H1 (cell line): Measurements from ENCODE around the gene EIF4A2. TPM values are rescaled to one million over a fixed set of nuclear protein-coding genes. Genes with fewer than 3 reads are reported as not detected.

ENCODE experiments used
- CTCF ChIA-PET: fragments of 300-600 bp; sonication (Branson Sonifier 250); formaldehyde crosslinking; loops from one replicate; lab custom pipeline; 2021; ENCODE audit not compliant: partially characterized antibody; lab: Charles Lee
- POLR2A ChIA-PET: fragments of 300-600 bp; sonication (Branson Sonifier 250); formaldehyde crosslinking; loops from one replicate; lab custom pipeline; 2021; ENCODE audit warnings: inconsistent platforms; ENCODE audit not compliant: partially characterized antibody; lab: Charles Lee
- DNase-seq, 2 experiments: peaks; one replicate each; pipeline versions ENCODE4 v3.0.0 to v3.0.0-alpha.2; 2010 to 2022; ENCODE audit warnings: low spot score in 2 of 2, low read depth in 1 of 2, mixed read lengths in 1 of 2
- FAIRE-seq: peaks from 2 replicates; lab custom pipeline; 2011; peaks lifted over from hg19 to GRCh38; lab: Jason Lieb, UNC
- H2AFZ ChIP-seq: 2 replicates; pipeline ENCODE4 v1.8.1; 2012; ENCODE audit warnings: low read length, inconsistent platforms
- H2AK5ac ChIP-seq: 2 replicates; pipeline ENCODE4 v1.6.1; 2013; ENCODE audit warnings: low read depth, low read length
- H2BK120ac ChIP-seq: replicated peaks from 2 replicates; pipeline ENCODE3; 2013; ENCODE audit warnings: low read depth, low read length, inconsistent platforms
- H2BK12ac ChIP-seq: 2 replicates; pipeline ENCODE4 v1.6.1; 2013; ENCODE audit warnings: low read depth, low read length
- H2BK15ac ChIP-seq: 2 replicates; pipeline ENCODE4 v1.6.1; 2013; ENCODE audit warnings: low read length
- H2BK20ac ChIP-seq: 2 replicates; pipeline ENCODE4 v1.6.1; 2013; ENCODE audit warnings: low read length
- H2BK5ac ChIP-seq: 2 replicates; pipeline ENCODE4 v1.6.1; 2013; ENCODE audit warnings: low read depth, low read length
- H3K14ac ChIP-seq: 2 replicates; pipeline ENCODE4 v1.6.1; 2013; ENCODE audit warnings: inconsistent platforms; ENCODE audit not compliant: insufficient read length
- H3K18ac ChIP-seq: 2 replicates; pipeline ENCODE4 v1.6.1; 2013; ENCODE audit warnings: low read length; ENCODE audit errors: extremely low read depth
- H3K23ac ChIP-seq: 2 replicates; pipeline ENCODE4 v1.6.1; 2013; ENCODE audit warnings: inconsistent platforms; ENCODE audit not compliant: insufficient read length
- H3K23me2 ChIP-seq: 2 replicates; pipeline ENCODE4 v1.6.1; 2013; ENCODE audit warnings: low read depth, low read length
- H3K27ac ChIP-seq: 2 replicates; pipeline ENCODE4 v1.6.1; 2011; ENCODE audit warnings: low read depth, low read length, inconsistent platforms
- H3K27me3 ChIP-seq, 4 experiments: replicated peaks in 1 of 4; 1 replicate in 1 of 4; 2 replicates in 3 of 4; pipeline versions ENCODE4 v1.6.1 to v1.8.1; 2011 to 2013; ENCODE audit warnings: low read length in 3 of 4, mild to moderate bottlenecking in 3 of 4, inconsistent platforms in 2 of 4, mixed read lengths in 2 of 4, moderate library complexity in 1 of 4; ENCODE audit not compliant: control insufficient read depth in 3 of 4, insufficient read depth in 3 of 4; ENCODE audit errors: extremely low read depth in 1 of 4
- H3K36me3 ChIP-seq, 4 experiments: 2 replicates each; pipeline versions ENCODE4 v1.6.1 to v1.8.1; 2011 to 2013; ENCODE audit warnings: mild to moderate bottlenecking in 4 of 4, low read length in 3 of 4, moderate library complexity in 2 of 4, control low read depth in 1 of 4, inconsistent platforms in 1 of 4; ENCODE audit not compliant: insufficient read depth in 4 of 4, control insufficient read depth in 2 of 4
- H3K4ac ChIP-seq: replicated peaks from 2 replicates; pipeline ENCODE3; 2013; ENCODE audit warnings: low read length, low read depth, mixed read lengths, inconsistent platforms; ENCODE audit not compliant: insufficient read length
- H3K4me1 ChIP-seq, 4 experiments: replicated peaks in 1 of 4; 1 replicate in 1 of 4; 2 replicates in 3 of 4; pipeline versions ENCODE4 v1.6.1 to v1.8.1; 2011 to 2013; ENCODE audit warnings: low read length in 3 of 4, inconsistent platforms in 2 of 4, mixed read lengths in 1 of 4; ENCODE audit not compliant: insufficient read depth in 4 of 4, control insufficient read depth in 3 of 4
- H3K4me2 ChIP-seq, 2 experiments: 2 replicates each; pipeline versions ENCODE4 v1.6.1 to v1.8.1; 2011 to 2013; ENCODE audit warnings: low read depth in 2 of 2, low read length in 2 of 2, control low read depth in 1 of 2, inconsistent platforms in 1 of 2, mild to moderate bottlenecking in 1 of 2; ENCODE audit not compliant: insufficient read depth in 1 of 2
- H3K4me3 ChIP-seq, 4 experiments: fragments of 200-600, 300-600 bp in 1 of 4; sonication (generic), shearing (Covaris generic), sonication (Bioruptor Twin) in 1 of 4; 2 replicates each; pipeline versions ENCODE4 v1.5.1 to v1.8.1; 2011 to 2016; ENCODE audit warnings: low read length in 4 of 4, low read depth in 3 of 4, control low read depth in 2 of 4, inconsistent platforms in 2 of 4, mild to moderate bottlenecking in 2 of 4, mixed read lengths in 1 of 4, moderate library complexity in 1 of 4; ENCODE audit not compliant: insufficient read depth in 2 of 4; ENCODE audit errors: extremely low read depth in 1 of 4
- H3K56ac ChIP-seq: replicated peaks from 2 replicates; pipeline ENCODE3; 2013; ENCODE audit warnings: low read depth, mild to moderate bottlenecking, mixed read lengths, low read length, inconsistent platforms; ENCODE audit not compliant: insufficient read length
- H3K79me1 ChIP-seq: 2 replicates; pipeline ENCODE4 v1.6.1; 2013; ENCODE audit warnings: low read depth, low read length, control low read depth
- H3K79me2 ChIP-seq, 2 experiments: 2 replicates each; pipeline versions ENCODE4 v1.6.1 to v1.8.1; 2012 to 2013; ENCODE audit warnings: low read length in 2 of 2, mild to moderate bottlenecking in 2 of 2, inconsistent platforms in 1 of 2; ENCODE audit not compliant: insufficient read depth in 2 of 2, control insufficient read depth in 1 of 2
- H3K9ac ChIP-seq, 4 experiments: replicated peaks in 1 of 4; 1 replicate in 1 of 4; 2 replicates in 3 of 4; pipeline versions ENCODE4 v1.6.1 to v1.8.1; 2011 to 2013; ENCODE audit warnings: low read depth in 3 of 4, low read length in 3 of 4, control low read depth in 2 of 4, mild to moderate bottlenecking in 2 of 4, moderate library complexity in 2 of 4, inconsistent platforms in 1 of 4; ENCODE audit errors: extremely low read depth in 1 of 4
- H3K9me3 ChIP-seq, 2 experiments: 2 replicates each; pipeline versions ENCODE4 v1.6.1 to v1.8.1; 2012 to 2013; ENCODE audit warnings: mild to moderate bottlenecking in 2 of 2, moderate library complexity in 2 of 2, control low read depth in 1 of 2, inconsistent platforms in 1 of 2, low read depth in 1 of 2, low read length in 1 of 2, mixed read lengths in 1 of 2; ENCODE audit not compliant: insufficient read depth in 2 of 2
- H4K20me1 ChIP-seq, 2 experiments: replicated peaks in 1 of 2; 2 replicates each; pipeline versions ENCODE3 to v1.8.1; 2011 to 2013; ENCODE audit warnings: inconsistent platforms in 2 of 2, low read length in 2 of 2, mild to moderate bottlenecking in 1 of 2; ENCODE audit not compliant: insufficient read depth in 2 of 2, control insufficient read depth in 1 of 2
- H4K5ac ChIP-seq: 2 replicates; pipeline ENCODE4 v1.6.1; 2013; ENCODE audit warnings: low read length, low read depth, mixed read lengths, inconsistent platforms; ENCODE audit not compliant: insufficient read length
- H4K8ac ChIP-seq: 2 replicates; pipeline ENCODE4 v1.8.0; 2013; ENCODE audit warnings: mild to moderate bottlenecking, moderate library complexity, low read length, inconsistent platforms; ENCODE audit not compliant: insufficient read depth; ENCODE audit errors: extremely low read depth
- H4K91ac ChIP-seq: replicated peaks from 2 replicates; pipeline ENCODE3; 2013; ENCODE audit warnings: low read length, mixed read lengths, inconsistent platforms; ENCODE audit not compliant: insufficient read length
- CHD1 ChIP-seq: IDR thresholded peaks from 2 replicates; pipeline ENCODE4 v1.6.1; 2012; ENCODE audit warnings: low read depth, low read length, improper control_type of control experiment
- EP300 ChIP-seq, 2 experiments: IDR thresholded peaks; 1 replicate in 1 of 2; 2 replicates in 1 of 2; pipeline ENCODE4 v1.6.1; 2011 to 2012; ENCODE audit warnings: low read depth in 2 of 2, low read length in 2 of 2, mild to moderate bottlenecking in 2 of 2, borderline replicate concordance in 1 of 2, inconsistent platforms in 1 of 2, moderate library complexity in 1 of 2
- KDM4A ChIP-seq: IDR thresholded peaks from one replicate; pipeline ENCODE4 v1.7.1; 2012; ENCODE audit warnings: low read depth, mild to moderate bottlenecking, moderate library complexity, low read length, inconsistent platforms; ENCODE audit not compliant: severe bottlenecking
- KDM5A ChIP-seq: fragments of 200-600 bp; IDR thresholded peaks from 2 replicates; pipeline ENCODE4 v1.7.1; 2012; ENCODE audit warnings: mild to moderate bottlenecking, low read length, inconsistent platforms, mixed read lengths
- PHF8 ChIP-seq: fragments of 200-600 bp; sonication (generic); conservative IDR thresholded peaks from 2 replicates; pipeline ENCODE4 v1.7.1; 2012; ENCODE audit warnings: low read depth, mild to moderate bottlenecking, inconsistent platforms, low read length, moderate library complexity
- POLR2A ChIP-seq, 2 experiments: IDR thresholded peaks; 1 replicate in 1 of 2; 2 replicates in 1 of 2; pipeline ENCODE4 v1.6.1; 2011; ENCODE audit warnings: low read depth in 2 of 2, low read length in 2 of 2, mild to moderate bottlenecking in 2 of 2; ENCODE audit errors: control extremely low read depth in 1 of 2
- POU5F1 ChIP-seq: IDR thresholded peaks from 2 replicates; pipeline ENCODE4 v1.6.1; 2011; ENCODE audit warnings: low read depth, mild to moderate bottlenecking, low read length, moderate library complexity
- RFX5 ChIP-seq: IDR thresholded peaks from 2 replicates; pipeline ENCODE4 v1.6.1; 2011; ENCODE audit warnings: low read depth, low read length, improper control_type of control experiment, borderline replicate concordance
- RNF2 ChIP-seq: fragments of 200-900, 300-1000 bp; sonication (generic); IDR thresholded peaks from 2 replicates; pipeline ENCODE4 v1.7.1; 2016; ENCODE audit warnings: borderline replicate concordance, low read depth, mild to moderate bottlenecking, antibody characterized with exemption, low read length; ENCODE audit not compliant: poor library complexity, severe bottlenecking; ENCODE audit errors: missing control alignments
- SP4 ChIP-seq: IDR thresholded peaks from 2 replicates; pipeline ENCODE4 v1.6.1; 2012; ENCODE audit warnings: low read length, inconsistent platforms
- TCF12 ChIP-seq: IDR thresholded peaks from 2 replicates; pipeline ENCODE4 v1.6.1; 2011; ENCODE audit warnings: low read depth, mild to moderate bottlenecking, low read length
- WGBS, 2 experiments: shearing (Covaris generic) in 1 of 2; methylation state at CpG; one replicate each; pipeline versions ENCODE4 v1.1.6 to v1.1.7; 2013 to 2015; ENCODE audit warnings: low lambda C conversion rate in 2 of 2, mixed read lengths in 2 of 2, inconsistent platforms in 1 of 2, low coverage in 1 of 2, missing lambda C conversion rate in 1 of 2; ENCODE audit not compliant: insufficient replicate concordance in 2 of 2, insufficient coverage in 1 of 2, insufficient read length in 1 of 2; ENCODE audit errors: extremely low coverage in 1 of 2, missing lambda C conversion rate in 1 of 2; 5-methylcytosine and 5-hydroxymethylcytosine counted together
- polyA plus RNA-seq, 7 experiments: library from polyadenylated mRNA; depleted of rRNA in 3 of 7; stranded (reverse) in 5 of 7; unstranded in 2 of 7; fragments of >200 nt in 5 of 7; fragments of 200-250 nt in 2 of 7; gene quantifications; 1 replicate in 5 of 7; 2 replicates in 1 of 7; 4 replicates in 1 of 7; pipeline versions ENCODE4 v1.2.1 to v1.2.3, GENCODE V29; 2011 to 2013; ENCODE audit warnings: missing spikeins in 2 of 7, mixed read lengths in 2 of 7
- total RNA-seq: library from RNA; stranded (reverse); fragmentation: NEBNext Ultra II Directional; extraction: Animal tissue kit (Norgen Biotek cat#: 25700); gene quantifications from 2 replicates; pipeline ENCODE4 v1.2.1, GENCODE V29; 2021
- TF ChIP-seq, protein P1 (sequence below): IDR thresholded peaks from 2 replicates; pipeline ENCODE4 v1.6.1; 2011; ENCODE audit warnings: low read length, improper control_type of control experiment

EIF4A2 gene
- total and polyA plus RNA-seq, 2 of the 8 experiments (the other 6 are each of a cell fraction or from before 2014, with no cell fraction given) = 527 to 604 TPM

GRCh38 chr3:186760897-186761447 lies 22.4 kb upstream of the EIF4A2 start:
- no peak overlapping the region; a peak in 2 of 7 replicates for H3K9ac ChIP-seq
- no peak overlapping the region for H2BK5ac ChIP-seq
- H4K91ac ChIP-seq = no peak overlapping the region
- H3K4ac ChIP-seq = no peak overlapping the region
- 93% methylated on average over 8 of the region's 8 CpGs; no CpG with 5 or more reads in 1 of the 2 experiments for WGBS, 2 experiments
- H3K36me3 ChIP-seq = no peaks in the 10 kb centered on the region
- H3K27ac ChIP-seq = no peak overlapping the region
- no peak overlapping the region for H3K4me3 ChIP-seq
- no peaks in the 10 kb centered on the region for H3K4me1 ChIP-seq
- no peak overlapping the region for H2BK15ac ChIP-seq
- H3K23ac ChIP-seq = no peak overlapping the region
- H3K56ac ChIP-seq = no peak overlapping the region
- no peak overlapping the region; the same call in 1 of the 2 replicates for H2AFZ ChIP-seq
- ChIA-PET POLR2A (interaction anchor here (0.7 to 7.3 kb wide), 3 partner anchors 11 to 23 kb away, joined by 3 to 54 read pairs (median 4); partner anchors contain the start of gene EIF4A2), CTCF (interaction anchor here (0.7 to 1.5 kb wide), 3 partner anchors 8 to 304 kb away, joined by 3 to 6 read pairs (median 3); no protein-coding TSS in a partner anchor)
- H3K79me2 ChIP-seq = no peaks in the 10 kb centered on the region
- no peak overlapping the region for H2BK120ac ChIP-seq
- no peak overlapping the region for H2BK12ac ChIP-seq
- H4K8ac ChIP-seq = no peak overlapping the region; the same call in 1 of the 2 replicates
- no peak for FAIRE-seq
- DNase-seq = no peak
- H3K18ac ChIP-seq = no peak overlapping the region
- no peak overlapping the region for H2AK5ac ChIP-seq
- H3K4me2 ChIP-seq = no peak overlapping the region
- no peaks in the 10 kb centered on the region for H3K27me3 ChIP-seq
- no peak overlapping the region for H2BK20ac ChIP-seq
- no peaks in the 10 kb centered on the region for H3K79me1 ChIP-seq
- no peak overlapping the region for H3K14ac ChIP-seq
- H4K5ac ChIP-seq = no peak overlapping the region
- H3K23me2 ChIP-seq = no peaks in the 10 kb centered on the region
- H4K20me1 ChIP-seq = no peaks in the 10 kb centered on the region
- peaks cover 0 to 3% of the 10 kb centered on the region in 2 experiments; a peak in 1 of 4 replicates for H3K9me3 ChIP-seq
- no peak for TF ChIP-seq KDM4A
- TF ChIP-seq, protein P1, sequence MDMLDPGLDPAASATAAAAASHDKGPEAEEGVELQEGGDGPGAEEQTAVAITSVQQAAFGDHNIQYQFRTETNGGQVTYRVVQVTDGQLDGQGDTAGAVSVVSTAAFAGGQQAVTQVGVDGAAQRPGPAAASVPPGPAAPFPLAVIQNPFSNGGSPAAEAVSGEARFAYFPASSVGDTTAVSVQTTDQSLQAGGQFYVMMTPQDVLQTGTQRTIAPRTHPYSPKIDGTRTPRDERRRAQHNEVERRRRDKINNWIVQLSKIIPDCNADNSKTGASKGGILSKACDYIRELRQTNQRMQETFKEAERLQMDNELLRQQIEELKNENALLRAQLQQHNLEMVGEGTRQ = no peak
- TF ChIP-seq TCF12 = no peak
- no peak for TF ChIP-seq CHD1
- TF ChIP-seq POLR2A (IDR thresholded peaks at IDR 0.05; ENCODE audit: control extremely low read depth in 1 of 2, low read depth in 2 of 2, low read length in 2 of 2) = no peak
- TF ChIP-seq RFX5 = no peak
- no peak for TF ChIP-seq PHF8
- no peak for TF ChIP-seq EP300 (IDR thresholded peaks at IDR 0.05; ENCODE audit: borderline replicate concordance in 1 of 2, low read depth in 2 of 2, low read length in 2 of 2)
- TF ChIP-seq RNF2 = no peak
- no peak for TF ChIP-seq KDM5A
- TF ChIP-seq SP4 = no peak
- no peak for TF ChIP-seq POU5F1
